PC-3 (cell line): ENCODE data around the gene TMEM178B.

Experiments
- EZH2phosphoT487 ChIP-seq: fragments of 300-600 bp; sonication (generic); IDR thresholded peaks from 2 replicates; pipeline ENCODE4 v1.6.1; 2018; ENCODE audit warnings: mild to moderate bottlenecking, antibody characterized with exemption, low read length, borderline replicate concordance
- TF ChIP-seq, protein P1 (sequence below): fragments of 300-600 bp; sonication (generic); conservative IDR thresholded peaks from 2 replicates; pipeline ENCODE4 v1.5.1; 2017; ENCODE audit warnings: antibody characterized with exemption, low read depth, mild to moderate bottlenecking, low read length

GRCh38 chr7:141360803-141361202 lies 286.9 kb downstream of the TMEM178B start:
- no peak for TF ChIP-seq EZH2phosphoT487
- TF ChIP-seq, protein P1, sequence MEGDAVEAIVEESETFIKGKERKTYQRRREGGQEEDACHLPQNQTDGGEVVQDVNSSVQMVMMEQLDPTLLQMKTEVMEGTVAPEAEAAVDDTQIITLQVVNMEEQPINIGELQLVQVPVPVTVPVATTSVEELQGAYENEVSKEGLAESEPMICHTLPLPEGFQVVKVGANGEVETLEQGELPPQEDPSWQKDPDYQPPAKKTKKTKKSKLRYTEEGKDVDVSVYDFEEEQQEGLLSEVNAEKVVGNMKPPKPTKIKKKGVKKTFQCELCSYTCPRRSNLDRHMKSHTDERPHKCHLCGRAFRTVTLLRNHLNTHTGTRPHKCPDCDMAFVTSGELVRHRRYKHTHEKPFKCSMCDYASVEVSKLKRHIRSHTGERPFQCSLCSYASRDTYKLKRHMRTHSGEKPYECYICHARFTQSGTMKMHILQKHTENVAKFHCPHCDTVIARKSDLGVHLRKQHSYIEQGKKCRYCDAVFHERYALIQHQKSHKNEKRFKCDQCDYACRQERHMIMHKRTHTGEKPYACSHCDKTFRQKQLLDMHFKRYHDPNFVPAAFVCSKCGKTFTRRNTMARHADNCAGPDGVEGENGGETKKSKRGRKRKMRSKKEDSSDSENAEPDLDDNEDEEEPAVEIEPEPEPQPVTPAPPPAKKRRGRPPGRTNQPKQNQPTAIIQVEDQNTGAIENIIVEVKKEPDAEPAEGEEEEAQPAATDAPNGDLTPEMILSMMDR, result no peak
